Progenitor cell of endocrine pancreas (in vitro differentiated cells): ENCODE data around the gene ICAM4. TPM values are rescaled to one million over a fixed set of nuclear protein-coding genes. Genes with fewer than 3 reads are reported as not detected.

Experiments used
- DNase-seq: peaks from one replicate; pipeline ENCODE4 v3.0.0; 2021; ENCODE audit warnings: low spot score; ENCODE audit not compliant: unreplicated experiment
- H3K27ac Mint-ChIP-seq: 2 replicates; pipeline ENCODE4 v1.8.0; 2021; ENCODE audit warnings: mild to moderate bottlenecking, moderate library complexity, mixed read lengths
- H3K27me3 Mint-ChIP-seq: 2 replicates; pipeline ENCODE4 v1.8.0; 2021; ENCODE audit warnings: mixed read lengths
- H3K36me3 Mint-ChIP-seq: 2 replicates; pipeline ENCODE4 v1.8.0; 2022; ENCODE audit warnings: mixed read lengths; ENCODE audit not compliant: insufficient read depth
- H3K4me1 Mint-ChIP-seq: 2 replicates; pipeline ENCODE4 v1.8.0; 2021; ENCODE audit warnings: low read depth, mixed read lengths
- H3K4me3 Mint-ChIP-seq: 2 replicates; pipeline ENCODE4 v1.8.0; 2021; ENCODE audit warnings: low read depth, mild to moderate bottlenecking, moderate library complexity, mixed read lengths
- H3K9me3 Mint-ChIP-seq: 2 replicates; pipeline ENCODE4 v1.8.0; 2021; ENCODE audit warnings: low read depth, mixed read lengths
- total RNA-seq: library from RNA; stranded (reverse); gene quantifications from 2 replicates; pipeline ENCODE4 v1.2.1, GENCODE V29; 2021
- TF ChIP-seq, protein P1 (sequence below): fragments of 200-600 bp; sonication (generic); IDR thresholded peaks from one replicate; pipeline ENCODE4 v1.5.0; 2021; ENCODE audit warnings: antibody characterized with exemption, mild to moderate bottlenecking; ENCODE audit not compliant: unreplicated experiment

The ICAM4 gene
- total RNA-seq, 1 donor from 2014 or later, result not detected

DNA sequence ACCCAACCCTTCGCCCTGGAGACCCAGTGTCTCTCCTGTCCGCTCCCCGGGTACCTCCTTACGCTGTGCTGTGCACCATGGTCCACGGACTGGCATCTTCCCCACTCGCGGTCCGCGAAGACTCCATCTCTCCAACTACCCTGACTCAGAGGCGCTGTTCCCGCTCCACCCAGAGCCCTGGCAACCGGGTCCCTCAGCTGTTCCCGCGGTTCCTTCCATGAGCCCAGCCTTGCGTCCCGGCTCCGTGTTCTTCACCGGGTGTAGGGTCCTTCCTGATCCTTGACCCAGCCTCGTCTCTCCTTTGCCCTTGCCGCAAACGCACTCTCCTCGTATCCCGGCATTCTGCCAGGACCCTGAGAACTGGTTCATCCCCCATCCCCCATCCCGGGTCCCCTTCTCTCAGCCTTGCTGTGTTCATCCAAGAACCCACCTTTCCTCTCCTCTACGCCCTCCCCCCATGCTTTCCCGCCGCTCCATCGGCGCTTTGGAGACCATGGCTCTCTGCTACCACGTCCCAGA is 3.7 kb downstream of the ICAM4 start:
- peaks cover 96% of the 10 kb centered on the region for H3K27me3 Mint-ChIP-seq
- no peaks in the 10 kb centered on the region for H3K36me3 Mint-ChIP-seq
- TF ChIP-seq, protein P1, sequence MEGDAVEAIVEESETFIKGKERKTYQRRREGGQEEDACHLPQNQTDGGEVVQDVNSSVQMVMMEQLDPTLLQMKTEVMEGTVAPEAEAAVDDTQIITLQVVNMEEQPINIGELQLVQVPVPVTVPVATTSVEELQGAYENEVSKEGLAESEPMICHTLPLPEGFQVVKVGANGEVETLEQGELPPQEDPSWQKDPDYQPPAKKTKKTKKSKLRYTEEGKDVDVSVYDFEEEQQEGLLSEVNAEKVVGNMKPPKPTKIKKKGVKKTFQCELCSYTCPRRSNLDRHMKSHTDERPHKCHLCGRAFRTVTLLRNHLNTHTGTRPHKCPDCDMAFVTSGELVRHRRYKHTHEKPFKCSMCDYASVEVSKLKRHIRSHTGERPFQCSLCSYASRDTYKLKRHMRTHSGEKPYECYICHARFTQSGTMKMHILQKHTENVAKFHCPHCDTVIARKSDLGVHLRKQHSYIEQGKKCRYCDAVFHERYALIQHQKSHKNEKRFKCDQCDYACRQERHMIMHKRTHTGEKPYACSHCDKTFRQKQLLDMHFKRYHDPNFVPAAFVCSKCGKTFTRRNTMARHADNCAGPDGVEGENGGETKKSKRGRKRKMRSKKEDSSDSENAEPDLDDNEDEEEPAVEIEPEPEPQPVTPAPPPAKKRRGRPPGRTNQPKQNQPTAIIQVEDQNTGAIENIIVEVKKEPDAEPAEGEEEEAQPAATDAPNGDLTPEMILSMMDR, result no peak
- peaks cover 7% of the 10 kb centered on the region for H3K4me1 Mint-ChIP-seq
- no peak overlapping the region for H3K27ac Mint-ChIP-seq
- H3K4me3 Mint-ChIP-seq, result peak overlapping the region; percentile 21
- no peaks in the 10 kb centered on the region for H3K9me3 Mint-ChIP-seq
- no peak for DNase-seq

DNA sequence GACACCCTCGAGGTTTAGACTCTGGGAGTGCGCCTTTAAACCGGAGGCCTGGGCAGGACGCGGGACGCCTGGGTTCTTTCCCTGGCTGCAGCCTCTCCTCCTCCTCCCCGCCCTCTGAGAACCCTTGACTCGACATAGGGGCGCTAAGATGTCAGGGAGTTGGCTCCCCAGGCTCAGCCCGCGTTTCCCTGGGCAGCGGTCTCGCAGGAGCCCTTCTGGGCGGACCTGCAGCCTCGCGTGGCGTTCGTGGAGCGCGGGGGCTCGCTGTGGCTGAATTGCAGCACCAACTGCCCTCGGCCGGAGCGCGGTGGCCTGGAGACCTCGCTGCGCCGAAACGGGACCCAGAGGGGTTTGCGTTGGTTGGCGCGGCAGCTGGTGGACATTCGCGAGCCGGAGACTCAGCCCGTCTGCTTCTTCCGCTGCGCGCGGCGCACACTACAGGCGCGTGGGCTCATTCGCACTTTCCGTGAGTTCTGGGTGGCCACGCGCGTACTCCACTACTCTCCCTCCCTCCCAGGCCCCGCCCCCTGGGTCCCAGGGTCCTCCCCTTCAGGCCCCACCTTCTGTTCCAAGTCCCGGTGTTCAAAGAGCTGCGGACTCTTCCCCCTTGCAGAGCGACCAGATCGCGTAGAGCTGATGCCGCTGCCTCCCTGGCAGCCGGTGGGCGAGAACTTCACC is 4.3 kb downstream of the ICAM4 start:
- H3K36me3 Mint-ChIP-seq, result no peaks in the 10 kb centered on the region
- H3K4me3 Mint-ChIP-seq, result no peak overlapping the region
- H3K9me3 Mint-ChIP-seq, result no peaks in the 10 kb centered on the region
- no peak for DNase-seq
- peaks cover 12% of the 10 kb centered on the region for H3K4me1 Mint-ChIP-seq
- H3K27ac Mint-ChIP-seq, result no peak overlapping the region
- H3K27me3 Mint-ChIP-seq, result peaks cover 96% of the 10 kb centered on the region
- TF ChIP-seq, protein P1, result no peak

DNA sequence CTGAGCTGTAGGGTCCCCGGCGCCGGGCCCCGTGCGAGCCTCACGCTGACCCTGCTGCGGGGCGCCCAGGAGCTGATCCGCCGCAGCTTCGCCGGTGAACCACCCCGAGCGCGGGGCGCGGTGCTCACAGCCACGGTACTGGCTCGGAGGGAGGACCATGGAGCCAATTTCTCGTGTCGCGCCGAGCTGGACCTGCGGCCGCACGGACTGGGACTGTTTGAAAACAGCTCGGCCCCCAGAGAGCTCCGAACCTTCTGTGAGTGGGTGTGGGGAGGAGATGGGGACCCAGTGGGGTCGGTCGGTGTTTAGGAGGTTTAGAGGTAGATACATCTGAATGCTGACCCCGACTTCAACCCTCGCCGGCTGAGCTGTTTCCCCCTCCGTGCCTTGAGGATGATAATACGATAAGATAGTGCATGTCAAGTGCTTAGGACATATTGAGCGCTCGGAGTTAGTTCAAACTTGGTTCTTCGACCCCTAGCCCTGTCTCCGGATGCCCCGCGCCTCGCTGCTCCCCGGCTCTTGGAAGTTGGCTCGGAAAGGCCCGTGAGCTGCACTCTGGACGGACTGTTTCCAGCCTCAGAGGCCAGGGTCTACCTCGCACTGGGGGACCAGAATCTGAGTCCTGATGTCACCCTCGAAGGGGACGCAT is 4.9 kb downstream of the ICAM4 start:
- no peak for DNase-seq
- Mint-ChIP-seq H3K36me3 (no peaks in the 10 kb centered on the region), H3K4me3 (no peak overlapping the region), H3K4me1 (peaks cover 12% of the 10 kb centered on the region), H3K27ac (no peak overlapping the region), H3K27me3 (peaks cover 92% of the 10 kb centered on the region), H3K9me3 (no peaks in the 10 kb centered on the region)
- TF ChIP-seq, protein P1, result no peak

DNA sequence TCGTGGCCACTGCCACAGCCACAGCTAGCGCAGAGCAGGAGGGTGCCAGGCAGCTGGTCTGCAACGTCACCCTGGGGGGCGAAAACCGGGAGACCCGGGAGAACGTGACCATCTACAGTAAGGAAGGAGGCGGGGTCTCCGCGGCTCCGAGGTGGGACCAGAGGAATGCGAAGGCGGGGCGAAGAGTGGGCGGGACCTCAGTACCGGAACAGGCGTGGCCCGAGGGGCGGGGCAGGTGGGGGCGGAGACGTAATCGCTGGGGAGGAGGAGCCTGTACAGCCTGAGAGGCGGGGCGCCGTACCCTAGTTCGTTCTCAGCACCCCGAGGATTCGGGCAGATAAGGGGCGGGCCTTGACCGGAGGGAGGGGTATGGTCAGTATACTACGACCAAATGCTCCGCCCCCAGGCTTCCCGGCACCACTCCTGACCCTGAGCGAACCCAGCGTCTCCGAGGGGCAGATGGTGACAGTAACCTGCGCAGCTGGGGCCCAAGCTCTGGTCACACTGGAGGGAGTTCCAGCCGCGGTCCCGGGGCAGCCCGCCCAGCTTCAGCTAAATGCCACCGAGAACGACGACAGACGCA is 5.5 kb downstream of the ICAM4 start:
- no peaks in the 10 kb centered on the region for H3K9me3 Mint-ChIP-seq
- H3K36me3 Mint-ChIP-seq, result no peaks in the 10 kb centered on the region
- DNase-seq, result peak; percentile 60
- TF ChIP-seq, protein P1, result no peak
- H3K27me3 Mint-ChIP-seq, result peaks cover 88% of the 10 kb centered on the region
- H3K27ac Mint-ChIP-seq, result no peak overlapping the region
- H3K4me1 Mint-ChIP-seq, result peaks cover 12% of the 10 kb centered on the region
- H3K4me3 Mint-ChIP-seq, result peak overlapping the region; percentile 21

DNA sequence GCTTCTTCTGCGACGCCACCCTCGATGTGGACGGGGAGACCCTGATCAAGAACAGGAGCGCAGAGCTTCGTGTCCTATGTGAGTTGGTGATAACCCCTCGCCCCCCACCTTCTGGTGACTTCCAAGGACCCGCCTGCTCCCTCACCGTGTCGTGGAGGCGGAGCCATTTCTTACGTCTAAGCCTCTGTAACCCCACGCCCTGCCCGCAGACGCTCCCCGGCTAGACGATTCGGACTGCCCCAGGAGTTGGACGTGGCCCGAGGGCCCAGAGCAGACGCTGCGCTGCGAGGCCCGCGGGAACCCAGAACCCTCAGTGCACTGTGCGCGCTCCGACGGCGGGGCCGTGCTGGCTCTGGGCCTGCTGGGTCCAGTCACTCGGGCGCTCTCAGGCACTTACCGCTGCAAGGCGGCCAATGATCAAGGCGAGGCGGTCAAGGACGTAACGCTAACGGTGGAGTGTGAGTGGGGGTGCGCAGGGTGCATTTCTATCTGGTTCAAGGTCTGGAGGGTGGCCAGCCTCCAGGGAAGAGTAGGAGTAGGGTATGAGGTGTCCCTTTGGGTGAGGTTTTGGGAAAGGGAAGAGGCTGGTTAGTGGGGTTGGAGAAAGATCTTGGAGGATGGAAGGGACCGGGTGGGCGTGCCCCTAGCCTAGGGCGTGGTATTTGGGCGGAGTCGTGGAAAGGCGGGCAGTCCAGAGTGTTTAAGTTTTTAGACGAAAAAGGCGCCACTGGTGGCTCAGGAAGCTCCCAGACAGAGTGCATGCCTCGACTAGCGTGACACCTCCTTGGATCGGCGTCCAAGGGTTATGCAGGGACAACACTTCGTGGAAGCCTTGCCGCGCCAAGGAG is 6.3 kb downstream of the ICAM4 start:
- no peak for DNase-seq
- Mint-ChIP-seq H3K27me3 (peaks cover 85% of the 10 kb centered on the region), H3K27ac (no peak overlapping the region), H3K4me1 (peaks cover 12% of the 10 kb centered on the region), H3K4me3 (peak overlapping the region; percentile 21), H3K36me3 (no peaks in the 10 kb centered on the region), H3K9me3 (no peaks in the 10 kb centered on the region)
- TF ChIP-seq, protein P1, result no peak
